ENCODE results near the gene ZNF81.

Gene ZNF81

DNA sequence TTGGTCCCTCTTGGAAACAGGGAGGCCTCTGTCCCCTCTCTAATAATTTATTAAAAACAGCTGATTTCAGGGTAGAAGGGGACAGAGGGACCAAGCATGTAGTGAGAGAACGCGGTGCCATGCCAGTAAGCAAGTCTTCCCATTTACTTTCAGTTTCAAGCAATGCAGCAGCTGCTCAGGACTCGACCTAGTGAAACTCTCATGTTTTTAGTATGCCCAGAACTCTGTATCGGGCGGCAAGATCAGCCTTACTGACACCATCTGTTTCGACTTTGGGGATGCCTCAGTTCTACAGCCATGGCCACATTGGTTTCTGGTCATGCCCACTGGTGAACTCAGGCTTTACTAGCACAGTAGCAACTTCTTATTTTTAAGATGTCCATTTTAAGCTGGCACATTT is 40.6 kb downstream of the ZNF81 start:
- DNase-seq (no peak), ATAC-seq (ENCODE audit: insufficient read depth, low read depth) (no peak)
- Histone ChIP-seq H3K79me2 (ENCODE audit: insufficient read depth, low read length) (no peaks in the 10 kb centered on the region), H3K4me1 (ENCODE audit: insufficient read depth, low read length) (no peaks in the 10 kb centered on the region), H2AFZ (ENCODE audit: low read depth, low read length) (no peak overlapping the region), H4K20me1 (ENCODE audit: insufficient read depth, low read length) (no peaks in the 10 kb centered on the region), H3K27ac (ENCODE audit: low read length) (no peak overlapping the region), H3K4me2 (ENCODE audit: insufficient read depth, low read length) (no peak overlapping the region), H3K9me3 (ENCODE audit: insufficient read depth, low read length, severe bottlenecking) (peaks cover 12% of the 10 kb centered on the region), H3K4me3 (ENCODE audit: low read depth in 1 of 2, low read length in 2 of 2) (no peak overlapping the region), H3K27me3 (ENCODE audit: insufficient read depth, low read length, poor library complexity) (no peaks in the 10 kb centered on the region), H3K9ac (ENCODE audit: low read depth, low read length) (no peak overlapping the region), H3K36me3 (ENCODE audit: insufficient read depth, low read length) (peaks cover 36% of the 10 kb centered on the region; the same call in 1 of the 2 replicates)
- TF ChIP-seq, protein P1, sequence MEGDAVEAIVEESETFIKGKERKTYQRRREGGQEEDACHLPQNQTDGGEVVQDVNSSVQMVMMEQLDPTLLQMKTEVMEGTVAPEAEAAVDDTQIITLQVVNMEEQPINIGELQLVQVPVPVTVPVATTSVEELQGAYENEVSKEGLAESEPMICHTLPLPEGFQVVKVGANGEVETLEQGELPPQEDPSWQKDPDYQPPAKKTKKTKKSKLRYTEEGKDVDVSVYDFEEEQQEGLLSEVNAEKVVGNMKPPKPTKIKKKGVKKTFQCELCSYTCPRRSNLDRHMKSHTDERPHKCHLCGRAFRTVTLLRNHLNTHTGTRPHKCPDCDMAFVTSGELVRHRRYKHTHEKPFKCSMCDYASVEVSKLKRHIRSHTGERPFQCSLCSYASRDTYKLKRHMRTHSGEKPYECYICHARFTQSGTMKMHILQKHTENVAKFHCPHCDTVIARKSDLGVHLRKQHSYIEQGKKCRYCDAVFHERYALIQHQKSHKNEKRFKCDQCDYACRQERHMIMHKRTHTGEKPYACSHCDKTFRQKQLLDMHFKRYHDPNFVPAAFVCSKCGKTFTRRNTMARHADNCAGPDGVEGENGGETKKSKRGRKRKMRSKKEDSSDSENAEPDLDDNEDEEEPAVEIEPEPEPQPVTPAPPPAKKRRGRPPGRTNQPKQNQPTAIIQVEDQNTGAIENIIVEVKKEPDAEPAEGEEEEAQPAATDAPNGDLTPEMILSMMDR (IDR thresholded peaks at IDR 0.05; ENCODE audit: borderline replicate concordance, extremely low read depth, low read length, poor library complexity, severe bottlenecking) = no peak
- no peak for TF ChIP-seq EZH2 (IDR thresholded peaks at IDR 0.05; ENCODE audit: borderline replicate concordance, low read depth, low read length, severe bottlenecking)

DNA sequence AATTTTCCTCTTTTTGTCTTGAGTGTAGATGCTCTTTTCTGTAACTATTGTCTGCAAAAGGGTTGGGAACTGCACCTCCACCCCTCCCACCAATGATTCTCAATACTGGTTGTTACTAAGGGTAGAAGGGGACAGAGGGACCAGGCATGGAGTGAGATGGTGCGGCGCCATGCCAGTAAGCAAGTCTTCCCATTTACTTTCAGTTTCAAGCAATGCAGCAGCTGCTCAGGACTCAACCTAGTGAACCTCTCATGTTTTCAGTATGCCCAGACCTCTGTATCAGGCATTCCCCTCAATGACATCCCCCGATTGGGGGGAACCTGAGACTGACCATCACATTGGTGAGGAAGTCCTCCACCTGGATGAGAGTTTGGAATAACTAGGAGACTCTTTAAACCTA is 41.5 kb downstream of the ZNF81 start:
- H3K36me3 ChIP-seq (ENCODE audit: insufficient read depth, low read length) = peaks cover 36% of the 10 kb centered on the region; the same call in 1 of the 2 replicates

DNA sequence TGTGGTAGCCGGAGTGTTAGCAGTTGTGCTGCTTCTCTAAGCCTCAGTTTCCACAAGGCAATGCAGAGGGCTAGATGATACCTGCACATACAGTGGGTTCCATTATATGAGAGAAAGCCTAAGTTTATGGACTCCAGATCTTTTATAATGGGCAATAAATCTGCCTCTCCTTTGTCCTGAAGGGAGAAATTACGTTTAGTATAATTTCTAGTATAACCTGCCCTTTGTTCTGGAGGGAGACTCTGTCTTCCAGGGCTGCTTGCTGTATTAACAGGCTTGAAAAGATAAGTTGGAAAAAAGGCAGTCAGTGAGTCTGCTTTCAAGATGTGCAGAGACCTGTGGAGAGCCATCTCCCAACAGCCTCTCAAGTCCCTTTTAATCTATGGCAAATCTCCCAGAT is 42.8 kb downstream of the ZNF81 start:
- Histone ChIP-seq H3K27me3 (ENCODE audit: insufficient read depth, low read length, poor library complexity) (no peaks in the 10 kb centered on the region), H3K79me2 (ENCODE audit: insufficient read depth, low read length) (no peaks in the 10 kb centered on the region), H3K9me3 (ENCODE audit: insufficient read depth, low read length, severe bottlenecking) (no peaks in the 10 kb centered on the region), H3K4me2 (ENCODE audit: insufficient read depth, low read length) (no peak overlapping the region), H3K27ac (ENCODE audit: low read length) (no peak overlapping the region), H3K9ac (ENCODE audit: low read depth, low read length) (no peak overlapping the region), H3K4me3 (ENCODE audit: low read depth in 1 of 2, low read length in 2 of 2) (no peak overlapping the region), H2AFZ (ENCODE audit: low read depth, low read length) (no peak overlapping the region), H3K4me1 (ENCODE audit: insufficient read depth, low read length) (no peaks in the 10 kb centered on the region), H3K36me3 (ENCODE audit: insufficient read depth, low read length) (peaks cover 27% of the 10 kb centered on the region; the same call in 1 of the 2 replicates), H4K20me1 (ENCODE audit: insufficient read depth, low read length) (no peaks in the 10 kb centered on the region)
- DNase-seq (no peak), ATAC-seq (ENCODE audit: insufficient read depth, low read depth) (no peak)
- TF ChIP-seq, protein P1 (IDR thresholded peaks at IDR 0.05; ENCODE audit: borderline replicate concordance, extremely low read depth, low read length, poor library complexity, severe bottlenecking) = no peak
- TF ChIP-seq EZH2 (IDR thresholded peaks at IDR 0.05; ENCODE audit: borderline replicate concordance, low read depth, low read length, severe bottlenecking) = no peak

More for the DNA sequence above, 41.5 kb downstream of the ZNF81 start:
- DNase-seq = no peak
- H3K27ac ChIP-seq (ENCODE audit: low read length) = no peak overlapping the region
- no peak overlapping the region for H3K4me2 ChIP-seq (ENCODE audit: insufficient read depth, low read length)
- no peak overlapping the region for H3K9ac ChIP-seq (ENCODE audit: low read depth, low read length)
- H3K4me3 ChIP-seq (ENCODE audit: low read depth in 1 of 2, low read length in 2 of 2) = no peak overlapping the region
- peaks cover 10% of the 10 kb centered on the region for H3K9me3 ChIP-seq (ENCODE audit: insufficient read depth, low read length, severe bottlenecking)
- no peaks in the 10 kb centered on the region for H4K20me1 ChIP-seq (ENCODE audit: insufficient read depth, low read length)
- H3K4me1 ChIP-seq (ENCODE audit: insufficient read depth, low read length) = no peaks in the 10 kb centered on the region
- H3K27me3 ChIP-seq (ENCODE audit: insufficient read depth, low read length, poor library complexity) = no peaks in the 10 kb centered on the region
- no peaks in the 10 kb centered on the region for H3K79me2 ChIP-seq (ENCODE audit: insufficient read depth, low read length)
- no peak for ATAC-seq (ENCODE audit: insufficient read depth, low read depth)
- TF ChIP-seq, protein P1 (IDR thresholded peaks at IDR 0.05; ENCODE audit: borderline replicate concordance, extremely low read depth, low read length, poor library complexity, severe bottlenecking) = no peak
- TF ChIP-seq EZH2 (IDR thresholded peaks at IDR 0.05; ENCODE audit: borderline replicate concordance, low read depth, low read length, severe bottlenecking) = no peak
- H2AFZ ChIP-seq (ENCODE audit: low read depth, low read length) = no peak overlapping the region

DNA sequence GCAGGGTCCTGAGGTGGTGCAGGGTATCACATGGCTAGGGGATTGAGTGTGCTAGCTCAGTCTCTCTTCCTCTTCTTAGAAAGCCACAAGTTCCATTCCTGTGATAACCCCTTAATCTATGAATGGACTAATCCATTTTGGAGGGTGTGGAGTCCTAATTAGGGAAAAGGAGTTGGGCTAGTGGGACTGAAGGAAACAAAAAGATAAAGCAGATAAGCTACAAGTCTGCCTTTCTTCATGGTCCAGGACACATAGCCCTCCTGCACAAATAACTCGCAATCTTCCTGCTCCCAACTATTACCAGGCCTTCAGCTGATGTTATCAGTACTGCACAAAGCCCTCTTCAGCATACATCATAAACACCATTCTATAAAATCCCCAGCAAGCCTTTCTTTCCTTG is 44.2 kb downstream of the ZNF81 start:
- TF ChIP-seq EZH2 (IDR thresholded peaks at IDR 0.05; ENCODE audit: borderline replicate concordance, low read depth, low read length, severe bottlenecking) = no peak
- TF ChIP-seq, protein P1 (IDR thresholded peaks at IDR 0.05; ENCODE audit: borderline replicate concordance, extremely low read depth, low read length, poor library complexity, severe bottlenecking) = no peak
- Histone ChIP-seq H3K79me2 (ENCODE audit: insufficient read depth, low read length) (no peaks in the 10 kb centered on the region), H3K4me1 (ENCODE audit: insufficient read depth, low read length) (no peaks in the 10 kb centered on the region), H3K27ac (ENCODE audit: low read length) (no peak overlapping the region), H3K9ac (ENCODE audit: low read depth, low read length) (no peak overlapping the region), H3K4me2 (ENCODE audit: insufficient read depth, low read length) (no peak overlapping the region), H3K4me3 (ENCODE audit: low read depth in 1 of 2, low read length in 2 of 2) (no peak overlapping the region), H3K36me3 (ENCODE audit: insufficient read depth, low read length) (peaks cover 22% of the 10 kb centered on the region; the same call in 1 of the 2 replicates), H4K20me1 (ENCODE audit: insufficient read depth, low read length) (no peaks in the 10 kb centered on the region), H2AFZ (ENCODE audit: low read depth, low read length) (no peak overlapping the region), H3K27me3 (ENCODE audit: insufficient read depth, low read length, poor library complexity) (no peaks in the 10 kb centered on the region), H3K9me3 (ENCODE audit: insufficient read depth, low read length, severe bottlenecking) (no peaks in the 10 kb centered on the region)
- ATAC-seq (ENCODE audit: insufficient read depth, low read depth) (no peak), DNase-seq (no peak)

Measured in DND-41 (cell line).